HG02981 (cell line): ENCODE measurements around the gene GSC.
"Not testable (repeated sequence)": the region's sequence is repeated elsewhere in the genome, so short reads cannot be mapped to it uniquely, and the experiment has no call there.

Source experiments
- ATAC-seq: cut with Tn5 transposase; IDR thresholded peaks from one replicate; pipeline ENCODE4 v1.9.1; 2021; ENCODE audit warnings: mild to moderate bottlenecking, moderate library complexity; ENCODE audit not compliant: unreplicated experiment

Gene GSC

DNA sequence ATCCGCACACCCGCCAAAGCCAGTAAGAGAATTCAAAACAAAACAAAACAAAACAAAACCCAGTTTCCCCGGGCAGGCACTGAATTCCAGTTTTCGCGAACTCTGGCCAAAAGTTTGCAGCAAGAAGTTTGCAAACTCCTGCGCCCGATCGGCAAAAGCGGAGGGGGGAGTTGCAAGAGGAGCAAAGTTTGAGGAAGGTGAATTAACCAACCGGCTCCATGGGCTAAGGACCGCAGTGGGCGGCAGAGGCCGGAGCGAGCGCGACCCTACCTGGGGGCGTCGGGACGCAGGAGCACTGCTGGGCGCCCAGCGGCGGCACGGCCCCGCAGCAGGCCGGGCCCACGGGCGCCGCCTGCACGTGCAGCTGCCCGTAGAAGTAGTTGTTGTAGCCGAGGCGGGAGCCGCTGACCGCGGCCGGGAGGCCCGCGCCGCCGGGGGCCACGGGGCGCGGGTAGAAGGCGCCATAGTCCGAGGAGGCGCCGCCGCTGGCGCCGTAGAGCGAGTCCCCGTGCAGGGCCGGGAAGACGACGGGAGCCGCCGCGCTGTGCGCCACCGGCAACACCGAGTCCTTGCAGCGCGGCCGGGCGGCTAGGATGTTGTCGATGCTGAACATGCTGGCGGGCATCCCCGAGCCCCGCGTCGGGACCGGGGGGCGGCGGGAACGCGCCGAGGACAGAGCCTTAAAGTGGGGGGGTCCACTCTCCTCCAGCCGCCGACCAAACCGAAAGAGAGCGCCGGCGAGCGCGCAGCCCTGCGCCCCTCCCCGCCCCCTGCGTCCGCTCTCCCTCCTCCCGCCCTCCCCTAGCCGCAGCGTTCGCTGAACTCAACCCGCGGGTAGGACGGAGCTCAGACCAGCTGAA lies at the start of gene GSC:
GSC (minus strand) TSS at position 723 of the 860 bp plus-strand sequence; CDS start at position 625, 98 bp downstream.
- no peak for ATAC-seq

DNA sequence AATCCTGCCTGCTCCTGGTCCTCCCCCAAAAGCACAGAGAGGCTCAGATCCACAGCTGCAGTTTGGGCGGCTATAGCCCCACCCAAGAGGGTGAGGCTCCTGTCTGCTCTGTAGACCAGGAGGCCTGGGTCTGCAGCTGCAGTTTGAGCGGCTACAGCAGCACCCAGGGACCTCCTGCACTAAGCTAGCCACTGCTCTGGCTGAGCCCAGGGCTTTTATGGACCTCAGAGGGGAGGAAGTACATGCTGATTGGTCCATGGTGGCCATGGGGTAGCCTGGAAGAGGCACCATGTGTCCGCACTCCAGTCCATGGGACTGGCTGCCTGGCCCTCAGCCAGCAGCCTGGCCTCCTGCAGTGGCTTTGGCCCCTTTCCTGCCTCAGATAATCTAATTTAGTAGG lies 49.6 kb upstream of the GSC start:
- no peak for ATAC-seq

DNA sequence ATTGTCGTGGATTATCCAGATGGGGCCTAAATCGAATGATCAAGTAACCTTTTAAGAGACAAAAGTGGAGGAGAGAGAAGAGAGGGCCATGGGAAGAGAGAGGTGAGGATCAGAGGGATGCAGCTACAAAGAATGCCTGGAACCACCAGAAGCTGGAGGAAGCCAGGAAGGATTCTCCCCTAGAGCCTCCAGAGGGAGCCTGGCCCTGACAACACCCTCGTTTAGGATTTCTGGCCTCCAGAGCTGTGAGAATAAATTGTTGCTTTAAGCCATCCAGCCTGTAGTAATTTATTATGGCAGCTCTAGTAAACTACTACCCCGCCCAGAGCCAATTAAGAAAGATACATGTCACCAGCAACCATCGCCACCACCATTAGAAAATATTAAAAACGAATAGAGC lies 46.2 kb upstream of the GSC start:
- ATAC-seq, result no peak

DNA sequence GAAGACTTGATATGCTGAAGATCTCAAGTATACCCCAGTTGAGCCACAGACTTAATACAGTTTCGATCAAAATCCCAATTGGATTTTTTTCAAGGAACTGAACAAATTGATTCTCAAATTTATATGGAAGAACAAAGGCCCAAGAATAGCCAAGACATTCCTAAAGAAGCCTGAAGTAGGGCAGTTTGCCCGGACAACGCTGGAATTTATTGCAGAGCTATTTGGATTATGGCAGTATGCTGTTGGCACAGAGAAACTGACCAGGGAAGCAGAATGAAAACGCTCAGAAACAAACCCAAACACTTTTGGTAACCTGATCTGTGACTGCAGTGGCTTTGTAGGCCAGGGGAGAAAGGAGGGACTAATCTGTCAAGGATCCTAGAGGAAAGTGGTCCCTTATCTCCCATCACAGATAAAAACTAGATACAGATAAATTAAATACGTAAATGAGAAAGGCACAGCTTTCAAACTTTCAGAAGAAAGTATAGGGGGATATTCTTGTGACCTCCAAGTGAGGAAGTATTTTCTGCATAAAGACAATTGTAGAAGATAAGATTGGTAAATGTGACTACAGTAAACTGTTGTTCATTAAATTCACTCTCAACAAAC lies 35.9 kb upstream of the GSC start:
- ATAC-seq, result no peak

DNA sequence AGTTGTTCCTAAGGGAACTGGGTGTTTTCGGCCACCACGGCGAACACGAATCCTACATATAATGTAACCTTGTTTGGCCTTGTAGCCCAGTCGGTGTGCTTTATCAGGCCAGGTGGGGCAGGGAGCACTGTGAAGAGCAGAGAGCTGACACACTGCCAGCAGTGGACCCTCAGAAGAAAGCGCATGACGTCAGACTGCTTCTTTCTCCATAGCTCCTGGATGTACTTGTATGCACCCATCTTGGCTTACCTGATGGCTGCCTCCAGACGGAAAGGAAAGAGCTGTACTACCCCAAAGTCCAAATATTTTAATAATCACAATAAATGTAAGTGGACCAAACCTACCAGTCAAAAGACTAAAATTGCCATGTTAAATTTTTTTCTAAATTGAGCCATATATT lies 31.3 kb upstream of the GSC start:
- no peak for ATAC-seq

DNA sequence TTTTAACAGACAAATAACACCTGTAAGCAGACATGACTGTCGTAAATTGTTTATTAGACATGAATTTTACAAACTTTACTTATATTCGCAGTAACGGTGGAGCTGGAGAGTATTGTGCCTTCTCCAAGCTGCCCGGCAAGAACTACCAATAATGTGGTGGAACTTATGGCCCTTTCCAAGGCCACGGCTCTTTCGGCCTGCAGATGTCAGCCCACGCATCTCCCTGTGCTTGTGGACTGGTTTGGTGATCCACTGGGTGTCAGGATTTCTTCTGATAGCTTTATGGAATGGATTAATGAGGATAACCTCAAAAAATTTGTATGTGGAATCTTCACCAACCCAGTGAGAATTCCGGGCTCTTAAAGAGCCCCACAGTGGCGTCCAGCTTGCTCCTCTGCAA lies 30.9 kb upstream of the GSC start:
- ATAC-seq, result not testable (repeated sequence)

DNA sequence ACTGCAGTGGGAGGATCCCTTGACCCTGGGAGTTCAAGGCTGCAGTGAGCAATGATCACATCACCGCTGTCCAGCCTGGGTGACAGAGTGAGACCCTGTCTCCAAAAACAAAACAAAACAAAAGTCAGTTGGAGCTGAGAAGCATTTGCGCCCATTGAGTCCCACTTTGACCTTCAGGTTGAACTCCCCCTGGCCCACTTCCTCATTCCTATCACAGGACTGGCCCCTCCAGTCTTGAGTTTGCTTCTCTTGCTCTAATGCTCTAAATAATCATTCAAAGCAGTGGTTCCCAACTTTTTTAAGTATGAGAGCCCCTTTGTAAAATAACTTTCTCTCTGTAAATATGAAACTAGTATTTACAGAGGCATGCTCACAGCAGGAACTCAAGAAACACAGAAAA lies 28.0 kb upstream of the GSC start:
- ATAC-seq, result no peak

DNA sequence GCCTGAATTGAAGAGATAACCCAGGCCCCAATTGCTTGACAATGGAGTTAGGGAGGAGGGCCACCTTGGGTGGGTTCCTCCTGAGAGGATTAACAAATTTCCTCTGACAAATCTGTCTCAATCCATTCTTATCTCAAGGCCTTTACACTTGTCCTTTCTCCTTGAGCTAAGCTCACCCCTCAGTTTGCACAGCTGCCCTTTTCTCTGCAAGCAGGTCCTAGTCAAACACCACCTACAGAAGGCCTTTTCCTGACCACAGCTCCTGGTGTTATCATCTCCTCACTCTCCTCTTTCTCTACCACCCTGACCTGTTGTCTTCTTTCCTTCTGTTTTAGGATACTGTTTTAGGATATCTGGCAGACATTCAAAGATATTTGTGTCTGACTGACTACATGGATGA lies 26.4 kb upstream of the GSC start:
- ATAC-seq, result no peak

DNA sequence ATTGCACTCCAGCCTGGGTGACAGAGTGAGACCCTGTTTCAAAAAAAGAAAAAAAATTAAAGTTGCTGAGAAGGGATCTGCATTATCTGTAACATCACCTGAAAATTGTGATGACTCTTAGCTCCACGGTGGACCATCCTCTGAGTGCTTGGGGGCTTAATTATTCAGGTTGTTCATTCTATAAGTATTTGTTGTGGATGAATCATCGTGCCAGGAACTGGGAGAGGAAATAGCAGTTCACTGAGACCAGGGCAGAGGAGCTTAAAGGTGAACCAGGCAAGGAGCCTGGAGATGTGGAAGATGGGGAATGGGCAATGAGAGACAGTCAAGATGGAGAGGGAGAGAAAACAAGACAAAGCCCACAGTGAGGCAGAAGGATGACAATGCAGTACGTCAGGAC lies 25.5 kb upstream of the GSC start:
- no peak for ATAC-seq

DNA sequence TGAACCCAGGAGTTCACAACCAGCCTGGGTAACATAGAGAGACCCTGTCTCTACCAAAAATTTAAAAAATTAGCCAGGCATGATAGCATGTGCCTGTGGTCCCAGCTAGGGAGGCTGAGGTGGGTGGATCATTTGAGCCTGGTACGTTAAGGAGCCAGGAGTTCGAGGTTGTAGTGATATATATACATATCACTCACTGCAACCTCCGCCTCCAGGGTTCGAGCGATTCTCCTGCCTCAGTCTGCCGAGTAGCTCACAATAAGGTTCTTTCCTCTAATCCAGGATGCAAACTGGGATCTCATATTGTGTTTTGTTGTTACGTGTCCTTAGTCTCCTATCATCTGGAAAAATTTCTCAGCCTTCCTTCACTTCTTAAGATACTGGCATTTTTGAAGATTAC lies 24.0 kb upstream of the GSC start:
- no peak for ATAC-seq

DNA sequence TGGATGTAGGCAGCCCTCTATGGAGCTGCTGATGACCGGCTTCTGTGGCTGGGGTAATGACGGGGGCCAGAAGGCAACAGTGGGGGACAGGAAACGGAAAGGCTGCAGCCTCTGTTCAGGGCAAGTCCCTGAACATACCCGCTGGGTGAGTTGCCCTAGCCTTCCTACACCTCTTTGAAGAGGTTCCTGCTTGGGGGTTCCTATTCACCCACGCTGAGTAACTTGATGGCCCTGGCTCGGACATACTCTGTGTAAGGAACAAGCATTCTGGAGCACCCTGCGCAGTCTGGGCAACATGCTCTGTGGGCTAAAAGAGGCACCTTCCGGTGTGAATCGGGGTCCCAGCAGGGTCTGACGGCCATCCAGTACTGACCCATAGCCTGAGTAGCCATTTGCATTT lies 17.7 kb upstream of the GSC start:
- ATAC-seq, result no peak

DNA sequence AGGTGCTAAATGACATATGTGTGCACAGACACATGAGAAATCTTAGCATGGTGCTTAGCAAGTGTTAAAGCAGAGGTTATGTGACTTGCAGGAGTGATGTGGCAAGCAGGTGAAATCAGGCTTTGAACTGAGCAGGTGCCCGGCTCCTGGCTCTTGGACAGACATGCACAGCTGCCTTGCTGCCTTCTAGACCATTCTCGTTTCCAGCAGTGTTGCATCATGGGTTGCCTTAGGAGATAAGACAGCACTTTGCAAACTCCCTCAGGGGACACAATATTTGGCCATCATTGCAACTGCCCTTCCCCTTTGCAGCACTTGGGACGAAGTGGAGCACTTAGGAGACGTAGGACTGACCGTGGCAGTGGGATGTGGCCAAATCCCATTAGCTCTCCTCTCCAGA lies 17.2 kb upstream of the GSC start:
- no peak for ATAC-seq

DNA sequence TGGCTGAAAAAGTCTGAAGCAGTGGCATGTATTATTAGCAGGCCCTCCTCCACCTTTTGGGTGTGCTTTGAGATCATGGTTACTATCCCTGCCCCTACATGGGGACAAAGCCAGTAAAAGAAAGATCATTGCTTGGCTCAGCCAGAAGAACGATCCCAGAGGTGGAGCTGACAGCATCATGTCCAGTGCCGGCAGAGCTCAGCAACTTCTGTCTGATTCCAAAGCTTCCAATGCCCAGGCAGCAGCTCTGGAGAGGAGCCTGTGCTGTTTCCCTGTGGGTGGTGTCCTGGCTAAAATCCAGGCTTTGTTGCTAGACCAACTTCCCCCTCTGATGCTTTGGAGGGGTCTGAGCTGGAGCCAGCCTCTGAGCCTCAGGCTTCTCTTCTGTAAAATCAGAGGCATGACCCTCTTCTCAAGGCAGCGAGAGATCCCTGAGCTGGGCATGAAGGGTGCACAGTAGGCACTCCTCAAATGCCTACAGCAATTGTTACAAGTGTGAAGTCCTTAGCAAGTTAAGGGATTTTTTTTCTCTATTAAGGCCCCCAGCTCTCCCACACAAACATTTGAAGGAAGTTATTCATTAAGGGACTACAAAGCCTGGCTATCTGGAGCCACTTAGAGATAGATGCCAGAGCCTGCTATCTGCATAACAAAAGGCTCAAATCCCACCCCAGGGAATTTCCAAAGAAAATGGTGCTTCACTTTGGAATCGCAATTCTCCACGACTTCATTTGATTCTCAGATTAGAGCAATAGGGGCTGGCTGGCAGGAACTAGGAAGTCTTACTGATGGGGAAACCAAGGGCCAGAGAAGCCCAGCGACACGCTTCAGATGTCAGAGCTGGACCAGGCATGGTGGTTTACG lies 10.9 kb upstream of the GSC start:
- no peak for ATAC-seq

DNA sequence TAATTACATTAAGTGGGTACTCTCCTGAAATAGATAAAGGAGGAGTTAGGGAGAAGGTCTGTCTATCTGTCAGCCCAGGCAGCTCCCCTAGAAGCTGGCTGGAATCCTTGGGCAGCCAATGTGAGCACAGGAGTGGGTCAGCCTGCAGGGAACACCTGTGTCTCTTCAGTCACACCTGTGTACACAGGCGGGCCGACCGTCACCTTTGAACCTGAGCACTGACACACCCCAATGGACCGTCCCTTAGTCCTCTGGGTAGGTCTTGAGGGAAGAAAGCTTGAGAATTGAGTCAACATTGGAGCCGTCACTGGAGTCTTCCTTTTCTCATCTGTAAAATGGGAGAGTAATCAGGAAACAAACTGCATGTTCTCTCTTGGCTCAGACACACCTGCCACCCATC lies 9.8 kb upstream of the GSC start:
- ATAC-seq, result no peak

DNA sequence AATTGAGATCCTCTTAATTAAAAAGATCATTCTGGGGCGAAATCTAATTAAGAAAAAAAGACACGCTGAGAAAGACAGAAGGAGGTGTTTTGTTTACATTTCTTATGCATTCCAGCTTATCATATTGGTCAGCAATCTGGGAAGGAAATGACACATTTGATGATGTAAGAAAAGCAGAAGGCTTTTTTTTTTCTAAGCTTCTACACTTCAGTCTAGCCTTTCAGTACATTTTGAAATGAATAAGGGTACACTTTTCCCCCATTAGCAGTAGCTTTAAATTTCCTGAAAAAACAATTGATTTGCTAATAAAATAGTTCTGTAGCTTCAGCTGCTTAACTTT lies 5.9 kb upstream of the GSC start:
- ATAC-seq, result no peak

DNA sequence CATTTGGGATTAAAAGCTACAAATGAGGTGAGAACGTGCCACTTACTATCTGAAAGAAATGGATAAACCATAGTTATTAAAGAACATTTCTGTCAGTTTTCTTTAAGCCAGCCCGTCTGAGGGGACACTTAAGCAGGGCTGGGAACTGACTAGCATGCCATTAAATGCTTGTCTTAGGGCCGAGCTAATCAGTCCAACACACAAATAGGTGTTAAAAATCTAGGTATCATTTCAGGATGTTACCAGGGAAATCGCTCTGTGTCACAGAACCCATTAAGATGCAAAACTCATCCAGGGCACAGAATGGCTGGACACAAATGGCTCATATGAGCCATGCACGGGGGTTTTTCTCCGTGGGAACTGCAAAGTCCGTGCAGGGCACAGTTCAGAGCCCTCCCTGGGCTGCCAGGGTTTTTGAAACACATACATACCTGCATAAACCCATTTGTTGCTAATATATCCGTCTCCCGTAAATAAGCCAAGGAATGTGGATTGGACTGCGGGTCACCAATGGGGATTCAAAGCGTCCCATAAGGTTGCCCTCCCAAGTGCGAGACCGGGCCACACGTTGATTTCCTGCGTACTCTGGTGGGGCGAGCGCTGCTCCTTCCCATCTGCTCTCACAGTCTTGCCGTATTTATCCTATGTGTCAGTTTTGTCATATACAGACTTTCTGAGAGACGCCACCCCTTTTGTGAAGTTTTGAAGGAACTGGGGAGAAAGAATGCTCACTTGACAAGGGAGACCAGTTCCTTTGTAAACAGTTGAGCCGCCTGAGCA lies 5.4 kb upstream of the GSC start:
- no peak for ATAC-seq

DNA sequence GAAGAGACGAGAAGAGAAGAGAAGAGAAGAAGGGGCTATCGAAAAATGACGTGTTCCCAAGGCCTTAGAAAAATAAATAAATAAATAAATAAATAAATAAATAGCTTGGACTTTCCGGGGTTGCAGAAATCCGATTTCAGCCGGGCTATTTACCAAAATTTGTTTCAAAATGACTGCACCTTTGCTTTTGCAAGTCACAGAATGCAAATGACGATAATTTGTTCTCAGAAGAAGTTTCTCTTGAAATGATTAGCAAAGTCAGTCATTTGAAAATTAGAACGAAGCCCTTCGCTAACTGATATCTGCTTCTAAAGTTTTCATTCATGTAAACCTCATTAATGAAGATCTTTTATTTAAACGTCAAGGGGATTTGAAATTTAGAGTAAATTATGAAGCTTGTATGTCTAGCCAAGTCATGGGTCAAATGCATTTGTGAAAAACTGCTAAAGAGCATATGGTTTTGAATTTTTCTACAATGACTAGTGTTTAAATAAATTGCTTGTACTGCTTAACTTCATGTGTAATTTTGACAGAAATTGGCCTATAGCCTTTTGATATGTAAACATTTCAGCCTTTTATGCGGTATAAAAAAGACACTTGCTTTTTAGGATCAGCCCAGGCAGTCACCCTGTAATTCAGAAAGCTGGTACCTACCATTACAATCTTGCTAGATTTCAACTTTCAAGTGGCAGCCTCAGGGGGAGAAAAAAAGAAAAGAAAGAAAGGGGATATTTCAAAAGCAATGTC lies 4.6 kb upstream of the GSC start:
- ATAC-seq, result no peak

DNA sequence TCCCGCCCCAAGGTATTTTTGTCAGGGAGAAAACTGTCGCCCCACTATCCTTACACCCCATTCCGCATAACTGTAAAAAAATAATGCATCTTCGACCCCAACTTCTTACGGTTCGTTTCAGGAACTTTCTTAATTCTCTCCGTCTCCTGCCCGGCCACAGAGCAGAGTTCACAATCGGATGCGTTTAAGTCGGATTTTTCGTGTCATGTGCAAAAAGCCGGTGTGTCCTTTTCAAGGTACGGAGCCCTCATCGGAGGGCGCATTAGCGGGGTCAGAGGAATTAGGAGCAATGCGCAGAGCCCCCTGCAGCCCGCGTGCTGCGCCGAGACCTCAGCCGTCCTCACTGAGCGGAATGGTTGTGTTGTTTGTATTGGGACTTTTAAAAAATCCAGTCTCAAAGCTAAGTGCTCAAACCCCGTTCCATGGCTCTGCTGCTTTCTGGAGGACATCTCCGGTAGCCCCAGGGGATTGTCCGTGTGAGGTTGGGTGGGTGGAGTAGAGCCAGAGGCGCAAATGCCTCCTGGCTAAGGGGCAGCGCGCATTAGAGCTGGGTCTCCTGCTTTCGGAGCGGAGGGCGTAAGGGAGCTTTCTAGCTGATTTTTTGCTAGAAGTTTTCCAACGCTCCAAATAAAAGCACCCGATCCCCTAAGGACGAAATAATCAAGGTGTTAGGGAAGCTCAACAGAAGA lies 3.9 kb upstream of the GSC start:
- no peak for ATAC-seq

DNA sequence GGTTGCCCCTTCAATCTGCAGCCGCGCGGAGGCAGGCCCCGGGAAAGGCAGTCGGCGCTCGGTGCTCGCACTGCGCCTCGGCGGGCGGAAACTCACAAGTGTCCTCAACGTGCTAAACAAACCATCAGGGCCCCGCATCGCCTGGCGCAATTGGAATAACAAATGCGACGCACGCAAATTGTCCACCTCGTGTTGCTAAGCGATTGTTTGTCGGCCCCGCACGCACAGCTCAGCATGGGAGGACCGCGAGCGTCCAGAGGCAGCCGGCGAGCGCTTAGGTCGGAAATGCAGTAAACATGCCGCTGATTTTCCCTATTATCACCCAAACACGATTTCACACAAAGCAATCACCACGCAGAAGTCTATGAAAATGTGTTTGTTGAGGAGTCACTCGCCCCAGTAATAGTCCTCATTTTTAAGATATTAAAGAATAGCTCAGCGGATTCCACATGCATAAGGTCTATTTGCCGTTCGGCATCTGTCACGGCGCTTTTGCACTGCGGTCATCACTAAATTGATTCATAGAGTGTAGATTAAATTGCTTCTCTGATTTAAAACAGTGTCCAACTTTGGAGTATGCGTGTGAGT lies 3.2 kb upstream of the GSC start:
- no peak for ATAC-seq
